BE2C (cell line): ENCODE measurements around the gene COL6A3.

Experiments used
- DNase-seq: peaks from one replicate; pipeline ENCODE4 v3.0.0-alpha.2; 2020
- H3K27me3 ChIP-seq: fragments of 250-450 bp; sonication (Bioruptor Pico); 2 replicates; pipeline ENCODE4 v1.5.1; 2020; ENCODE audit warnings: mild to moderate bottlenecking
- H3K36me3 ChIP-seq: fragments of 250-450 bp; sonication (Bioruptor Pico); 2 replicates; pipeline ENCODE4 v1.5.1; 2020; ENCODE audit warnings: mild to moderate bottlenecking
- H3K4me1 ChIP-seq: fragments of 250-450 bp; sonication (Bioruptor Pico); 2 replicates; pipeline ENCODE4 v1.5.1; 2020
- H3K4me3 ChIP-seq: 2 replicates; pipeline ENCODE4 v1.5.1; 2011; ENCODE audit warnings: low read depth, low read length
- H3K9me3 ChIP-seq: fragments of 250-450 bp; sonication (Bioruptor Pico); 2 replicates; pipeline ENCODE4 v1.5.1; 2020
- TF ChIP-seq, protein P1 (sequence below): IDR thresholded peaks from 2 replicates; pipeline ENCODE4 v1.5.1; 2012; ENCODE audit warnings: mild to moderate bottlenecking, low read depth, low read length

Gene COL6A3

DNA sequence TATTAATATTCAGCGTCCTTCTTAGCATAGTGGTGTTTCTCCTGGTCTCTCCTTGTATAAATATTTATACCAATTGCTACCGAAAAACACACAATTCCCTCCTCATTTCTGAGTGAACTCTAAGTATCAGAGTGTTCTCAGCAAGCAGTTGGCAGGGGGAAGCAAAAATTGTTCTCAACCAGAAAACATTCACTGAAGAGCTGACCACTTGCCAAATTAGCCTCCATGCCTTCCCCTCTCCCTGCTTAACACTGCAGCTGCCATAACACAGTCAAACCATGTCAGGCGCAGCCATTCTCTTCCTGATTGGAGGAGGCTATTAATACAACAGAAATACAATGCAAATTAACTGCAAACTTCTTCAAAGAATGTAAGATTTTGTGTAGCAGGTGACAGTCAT lies 105.0 kb downstream of the COL6A3 start:
- Histone ChIP-seq H3K9me3 (peaks cover 2% of the 10 kb centered on the region; the same call in 1 of the 2 replicates), H3K36me3 (no peaks in the 10 kb centered on the region), H3K4me1 (peaks cover 11% of the 10 kb centered on the region), H3K27me3 (no peaks in the 10 kb centered on the region), H3K4me3 (no peak overlapping the region)
- TF ChIP-seq, protein P1, sequence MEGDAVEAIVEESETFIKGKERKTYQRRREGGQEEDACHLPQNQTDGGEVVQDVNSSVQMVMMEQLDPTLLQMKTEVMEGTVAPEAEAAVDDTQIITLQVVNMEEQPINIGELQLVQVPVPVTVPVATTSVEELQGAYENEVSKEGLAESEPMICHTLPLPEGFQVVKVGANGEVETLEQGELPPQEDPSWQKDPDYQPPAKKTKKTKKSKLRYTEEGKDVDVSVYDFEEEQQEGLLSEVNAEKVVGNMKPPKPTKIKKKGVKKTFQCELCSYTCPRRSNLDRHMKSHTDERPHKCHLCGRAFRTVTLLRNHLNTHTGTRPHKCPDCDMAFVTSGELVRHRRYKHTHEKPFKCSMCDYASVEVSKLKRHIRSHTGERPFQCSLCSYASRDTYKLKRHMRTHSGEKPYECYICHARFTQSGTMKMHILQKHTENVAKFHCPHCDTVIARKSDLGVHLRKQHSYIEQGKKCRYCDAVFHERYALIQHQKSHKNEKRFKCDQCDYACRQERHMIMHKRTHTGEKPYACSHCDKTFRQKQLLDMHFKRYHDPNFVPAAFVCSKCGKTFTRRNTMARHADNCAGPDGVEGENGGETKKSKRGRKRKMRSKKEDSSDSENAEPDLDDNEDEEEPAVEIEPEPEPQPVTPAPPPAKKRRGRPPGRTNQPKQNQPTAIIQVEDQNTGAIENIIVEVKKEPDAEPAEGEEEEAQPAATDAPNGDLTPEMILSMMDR, result no peak
- DNase-seq, result no peak

- no peak for DNase-seq
- Histone ChIP-seq H3K9me3 (peaks cover 7% of the 10 kb centered on the region; the same call in 1 of the 2 replicates), H3K4me1 (peaks cover 11% of the 10 kb centered on the region), H3K36me3 (no peaks in the 10 kb centered on the region), H3K4me3 (no peak overlapping the region), H3K27me3 (no peaks in the 10 kb centered on the region)
- TF ChIP-seq, protein P1, result no peak
Measured at GRCh38 chr2:237307474-237307873, 106.5 kb downstream of the COL6A3 start.

- no peak overlapping the region for H3K4me3 ChIP-seq
- DNase-seq, result no peak
- H3K9me3 ChIP-seq, result peaks cover 7% of the 10 kb centered on the region; the same call in 1 of the 2 replicates
- no peaks in the 10 kb centered on the region for H3K36me3 ChIP-seq
- TF ChIP-seq, protein P1, result no peak
- H3K4me1 ChIP-seq, result peaks cover 11% of the 10 kb centered on the region
- H3K27me3 ChIP-seq, result no peaks in the 10 kb centered on the region
Measured at GRCh38 chr2:237306787-237307170, 107.2 kb downstream of the COL6A3 start.

GRCh38 chr2:237306083-237306786 lies 107.7 kb downstream of the COL6A3 start:
- H3K36me3 ChIP-seq, result no peaks in the 10 kb centered on the region
- TF ChIP-seq, protein P1, result no peak
- DNase-seq, result no peak

GRCh38 chr2:237305579-237305978 lies 108.4 kb downstream of the COL6A3 start:
- TF ChIP-seq, protein P1, result no peak
- H3K27me3 ChIP-seq, result no peaks in the 10 kb centered on the region

More at GRCh38 chr2:237306083-237306786, 107.7 kb downstream of the COL6A3 start:
- Histone ChIP-seq H3K4me1 (peaks cover 11% of the 10 kb centered on the region), H3K9me3 (peaks cover 7% of the 10 kb centered on the region; the same call in 1 of the 2 replicates), H3K27me3 (no peaks in the 10 kb centered on the region), H3K4me3 (no peak overlapping the region)

More at GRCh38 chr2:237305579-237305978, 108.4 kb downstream of the COL6A3 start:
- no peak for DNase-seq
- Histone ChIP-seq H3K4me3 (no peak overlapping the region), H3K4me1 (peaks cover 11% of the 10 kb centered on the region), H3K9me3 (peaks cover 7% of the 10 kb centered on the region; the same call in 1 of the 2 replicates), H3K36me3 (no peaks in the 10 kb centered on the region)
